ENCODE data around the gene PLAA. TPM values are rescaled to one million over a fixed set of nuclear protein-coding genes. Genes with fewer than 3 reads are reported as not detected.

PLAA gene
- polyA plus RNA-seq, 1 donor from 2014 or later, result 27.4 TPM

DNA sequence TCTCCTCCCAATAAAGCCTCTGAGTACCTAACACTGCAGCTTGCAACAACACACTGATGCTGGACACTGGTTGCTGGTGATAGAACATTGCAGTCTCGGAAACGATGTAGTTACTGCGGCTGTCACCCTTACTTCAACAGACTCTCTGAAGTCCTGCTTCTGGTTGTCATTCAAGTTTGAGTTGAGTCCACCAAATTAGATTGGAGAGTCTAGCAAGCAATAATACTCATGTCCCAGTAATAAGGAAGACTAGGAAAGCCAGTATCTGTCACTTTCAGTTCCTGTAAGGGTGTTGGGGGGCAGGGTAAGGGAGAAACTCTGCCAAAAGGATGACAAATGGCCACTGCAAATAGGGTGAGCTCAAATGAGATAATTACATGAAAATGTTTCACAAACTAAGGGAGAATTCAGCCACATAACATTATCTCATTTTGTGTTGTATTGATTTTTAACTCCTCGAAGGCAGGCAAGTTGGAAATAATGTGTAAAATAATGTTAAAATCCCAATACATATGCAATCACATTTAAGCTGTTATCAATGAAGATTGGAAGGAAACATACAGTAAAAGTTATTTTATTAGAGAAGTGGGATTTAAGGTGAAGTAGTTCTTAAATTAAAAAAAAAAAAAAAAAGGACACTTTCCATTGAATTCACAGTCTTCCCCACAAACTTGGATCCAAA is 8.3 kb upstream of the PLAA start:
- Histone ChIP-seq H3K9me2 (ENCODE audit: insufficient read depth, low read length) (no peaks in the 10 kb centered on the region), H3K4me2 (ENCODE audit: low read length) (peak overlapping the region; percentile 86)

DNA sequence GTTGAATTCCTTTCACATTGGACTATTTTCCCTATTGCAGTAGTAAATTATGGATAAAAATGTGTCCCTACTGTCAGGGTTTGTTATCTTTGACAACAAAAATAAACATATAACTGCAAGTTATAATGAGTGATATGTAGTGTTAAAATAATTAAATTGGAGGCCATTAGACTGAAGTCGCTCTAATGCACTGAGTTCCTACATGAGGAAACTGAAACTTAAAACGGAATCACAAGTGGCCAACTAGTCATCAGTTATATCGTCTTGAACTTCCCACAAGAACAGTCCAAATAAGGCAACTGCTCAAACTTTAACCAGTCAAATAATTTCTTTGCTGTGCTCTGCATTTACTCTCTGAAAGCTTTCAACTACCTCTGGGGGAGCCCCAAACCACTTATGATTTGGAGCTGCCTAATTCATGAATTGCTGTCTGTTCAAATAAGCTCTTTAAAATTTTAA is 7.0 kb upstream of the PLAA start:
- H3K36me3 ChIP-seq (ENCODE audit: insufficient read depth, low read length), result no peaks in the 10 kb centered on the region
- H3K9me2 ChIP-seq (ENCODE audit: insufficient read depth, low read length), result no peaks in the 10 kb centered on the region
- H2AFZ ChIP-seq (ENCODE audit: low read depth, low read length), result no peak overlapping the region
- peaks cover 9% of the 10 kb centered on the region for H3F3A ChIP-seq (ENCODE audit: insufficient read depth, low read length, poor library complexity, severe bottlenecking)
- TF ChIP-seq TAF1 (IDR thresholded peaks at IDR 0.05; ENCODE audit: low read depth), result no peak
- no peak for TF ChIP-seq RAD21 (conservative IDR thresholded peaks at IDR 0.05)
- no peak for TF ChIP-seq POLR2AphosphoS5 (IDR thresholded peaks at IDR 0.05)
- H3K27me3 ChIP-seq (ENCODE audit: insufficient read depth, low read depth, low read length), result no peaks in the 10 kb centered on the region
- no peaks in the 10 kb centered on the region for H4K20me1 ChIP-seq (ENCODE audit: insufficient read depth)
- peaks cover 12% of the 10 kb centered on the region for H3K79me2 ChIP-seq (replicated peaks; ENCODE audit: insufficient read depth, low read length)
- H3K9ac ChIP-seq (ENCODE audit: low read length), result no peak overlapping the region
- H3K4me2 ChIP-seq (ENCODE audit: low read length), result no peak overlapping the region
- no peak overlapping the region for H3K4me3 ChIP-seq (ENCODE audit: low read length)
- no peaks in the 10 kb centered on the region for H3K9me3 ChIP-seq (ENCODE audit: low read length)
- H3K27ac ChIP-seq (ENCODE audit: low read length), result no peak overlapping the region

More for the DNA sequence above, 8.3 kb upstream of the PLAA start:
- Histone ChIP-seq H3K27me3 (ENCODE audit: insufficient read depth, low read depth, low read length) (no peaks in the 10 kb centered on the region), H3K9me3 (ENCODE audit: low read length) (no peaks in the 10 kb centered on the region), H3K9ac (ENCODE audit: low read length) (peak overlapping the region; percentile 28), H3K27ac (ENCODE audit: low read length) (no peak overlapping the region), H3K36me3 (ENCODE audit: insufficient read depth, low read length) (no peaks in the 10 kb centered on the region), H3K79me2 (replicated peaks; ENCODE audit: insufficient read depth, low read length) (peaks cover 21% of the 10 kb centered on the region), H3F3A (ENCODE audit: insufficient read depth, low read length, poor library complexity, severe bottlenecking) (peaks cover 9% of the 10 kb centered on the region), H3K4me3 (ENCODE audit: low read length) (peak overlapping the region; percentile 82), H4K20me1 (ENCODE audit: insufficient read depth) (no peaks in the 10 kb centered on the region), H2AFZ (ENCODE audit: low read depth, low read length) (peak overlapping the region; percentile 99)
- TF ChIP-seq TAF1 (IDR thresholded peaks at IDR 0.05; ENCODE audit: low read depth) (no peak), EZH2 (IDR thresholded peaks at IDR 0.05; ENCODE audit: borderline replicate concordance, insufficient read depth, low read length, poor library complexity, severe bottlenecking) (no peak), EP300 (conservative IDR thresholded peaks at IDR 0.05; ENCODE audit: poor library complexity, severe bottlenecking) (no peak)
- TF ChIP-seq, protein P1, sequence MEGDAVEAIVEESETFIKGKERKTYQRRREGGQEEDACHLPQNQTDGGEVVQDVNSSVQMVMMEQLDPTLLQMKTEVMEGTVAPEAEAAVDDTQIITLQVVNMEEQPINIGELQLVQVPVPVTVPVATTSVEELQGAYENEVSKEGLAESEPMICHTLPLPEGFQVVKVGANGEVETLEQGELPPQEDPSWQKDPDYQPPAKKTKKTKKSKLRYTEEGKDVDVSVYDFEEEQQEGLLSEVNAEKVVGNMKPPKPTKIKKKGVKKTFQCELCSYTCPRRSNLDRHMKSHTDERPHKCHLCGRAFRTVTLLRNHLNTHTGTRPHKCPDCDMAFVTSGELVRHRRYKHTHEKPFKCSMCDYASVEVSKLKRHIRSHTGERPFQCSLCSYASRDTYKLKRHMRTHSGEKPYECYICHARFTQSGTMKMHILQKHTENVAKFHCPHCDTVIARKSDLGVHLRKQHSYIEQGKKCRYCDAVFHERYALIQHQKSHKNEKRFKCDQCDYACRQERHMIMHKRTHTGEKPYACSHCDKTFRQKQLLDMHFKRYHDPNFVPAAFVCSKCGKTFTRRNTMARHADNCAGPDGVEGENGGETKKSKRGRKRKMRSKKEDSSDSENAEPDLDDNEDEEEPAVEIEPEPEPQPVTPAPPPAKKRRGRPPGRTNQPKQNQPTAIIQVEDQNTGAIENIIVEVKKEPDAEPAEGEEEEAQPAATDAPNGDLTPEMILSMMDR (IDR thresholded peaks at IDR 0.05; ENCODE audit: poor library complexity, severe bottlenecking), result no peak

DNA sequence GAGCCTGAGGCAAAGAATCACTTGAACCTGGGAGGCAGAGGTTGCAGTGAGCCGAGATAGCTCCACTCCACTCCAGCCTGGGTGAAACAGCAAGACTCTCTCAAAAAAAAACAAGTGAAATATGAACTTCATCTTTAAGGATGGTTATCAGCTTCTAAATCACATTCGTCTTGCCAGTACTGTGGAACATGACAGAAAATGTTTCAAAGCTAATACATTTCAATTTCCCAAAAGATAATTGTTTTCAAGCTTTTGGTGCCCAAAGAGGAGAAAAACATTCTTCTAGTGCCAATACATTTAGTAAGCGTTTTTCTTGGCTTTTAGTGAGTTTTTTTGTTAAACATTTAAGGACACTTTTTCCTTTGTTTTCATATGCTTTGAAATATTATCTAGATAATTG is 4.8 kb upstream of the PLAA start:
- Histone ChIP-seq H3K36me3 (ENCODE audit: insufficient read depth, low read length) (no peaks in the 10 kb centered on the region), H3K27ac (ENCODE audit: low read length) (no peak overlapping the region), H3K9me2 (ENCODE audit: insufficient read depth, low read length) (no peaks in the 10 kb centered on the region), H3F3A (ENCODE audit: insufficient read depth, low read length, poor library complexity, severe bottlenecking) (peaks cover 5% of the 10 kb centered on the region), H2AFZ (ENCODE audit: low read depth, low read length) (no peak overlapping the region), H3K9ac (ENCODE audit: low read length) (no peak overlapping the region), H3K79me2 (replicated peaks; ENCODE audit: insufficient read depth, low read length) (no peaks in the 10 kb centered on the region), H4K20me1 (ENCODE audit: insufficient read depth) (no peaks in the 10 kb centered on the region), H3K4me3 (ENCODE audit: low read length) (no peak overlapping the region), H3K4me2 (ENCODE audit: low read length) (no peak overlapping the region), H3K9me3 (ENCODE audit: low read length) (no peaks in the 10 kb centered on the region), H3K27me3 (ENCODE audit: insufficient read depth, low read depth, low read length) (no peaks in the 10 kb centered on the region)
- TF ChIP-seq, protein P1 (IDR thresholded peaks at IDR 0.05; ENCODE audit: poor library complexity, severe bottlenecking), result no peak
- TF ChIP-seq RAD21 (conservative IDR thresholded peaks at IDR 0.05) (no peak), TAF1 (IDR thresholded peaks at IDR 0.05; ENCODE audit: low read depth) (no peak)

Data from neural cell (in vitro differentiated cells).